ENCODE results near the gene FAAP20.

The FAAP20 gene

DNA sequence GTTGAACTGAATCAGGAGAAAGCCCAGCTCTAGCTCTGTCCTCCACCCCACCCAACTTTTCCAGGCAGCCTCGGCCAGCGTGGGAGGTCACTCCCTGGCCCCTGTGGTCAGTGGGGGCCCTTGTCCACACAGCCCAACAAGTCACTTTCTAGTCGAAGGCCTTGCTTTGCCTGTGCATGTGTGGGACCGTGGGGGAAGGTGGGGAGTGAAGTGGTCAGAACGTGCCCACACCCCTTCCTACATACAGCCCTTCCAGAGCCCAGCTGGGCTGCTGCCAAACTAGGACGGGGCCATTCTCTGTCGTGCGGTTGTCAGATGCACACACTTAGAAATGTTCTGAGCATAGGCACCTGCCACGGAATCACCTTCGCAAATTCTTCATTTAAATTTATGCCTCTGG, 18.0 kb downstream of the FAAP20 start:
- no peak for DNase-seq

- DNase-seq, result no peak
Measured at GRCh38 chr1:2175681-2176454, 18.7 kb downstream of the FAAP20 start.

DNA sequence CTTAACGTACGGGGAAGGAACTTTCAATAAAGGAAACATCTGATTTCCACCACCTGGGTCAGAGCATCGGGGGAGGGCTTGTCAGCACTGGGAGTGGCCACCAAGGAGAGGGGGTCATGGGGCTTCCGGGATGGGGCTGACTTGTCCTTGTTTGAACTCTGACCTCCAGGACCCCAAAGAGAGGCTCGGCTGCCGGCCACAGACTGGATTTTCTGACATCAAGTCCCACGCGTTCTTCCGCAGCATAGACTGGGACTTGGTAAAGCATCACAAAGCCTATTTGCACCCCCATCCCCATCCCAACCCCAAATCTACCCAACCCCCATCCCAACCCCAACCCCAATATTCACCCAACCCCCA, 19.5 kb downstream of the FAAP20 start:
- DNase-seq, result no peak

GRCh38 chr1:2174348-2175054, 20.1 kb downstream of the FAAP20 start:
- peak; percentile 51 for DNase-seq

- DNase-seq, result no peak
Measured at GRCh38 chr1:2173546-2174347, 20.8 kb downstream of the FAAP20 start.

GRCh38 chr1:2172551-2173146, 21.9 kb downstream of the FAAP20 start:
- DNase-seq, result no peak

DNA sequence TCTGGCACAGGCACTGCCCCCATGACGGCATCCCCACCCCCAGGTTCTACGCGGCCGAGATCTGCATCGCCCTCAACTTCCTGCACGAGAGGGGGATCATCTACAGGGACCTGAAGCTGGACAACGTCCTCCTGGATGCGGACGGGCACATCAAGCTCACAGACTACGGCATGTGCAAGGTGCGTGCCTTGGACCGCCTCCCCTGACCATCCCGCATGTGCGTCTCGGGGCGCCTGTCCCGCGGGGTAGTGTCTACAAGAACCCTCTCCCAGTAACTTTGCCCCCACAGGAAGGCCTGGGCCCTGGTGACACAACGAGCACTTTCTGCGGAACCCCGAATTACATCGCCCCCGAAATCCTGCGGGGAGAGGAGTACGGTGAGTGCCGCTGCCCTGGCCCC, 22.6 kb downstream of the FAAP20 start:
- no peak for DNase-seq

DNA sequence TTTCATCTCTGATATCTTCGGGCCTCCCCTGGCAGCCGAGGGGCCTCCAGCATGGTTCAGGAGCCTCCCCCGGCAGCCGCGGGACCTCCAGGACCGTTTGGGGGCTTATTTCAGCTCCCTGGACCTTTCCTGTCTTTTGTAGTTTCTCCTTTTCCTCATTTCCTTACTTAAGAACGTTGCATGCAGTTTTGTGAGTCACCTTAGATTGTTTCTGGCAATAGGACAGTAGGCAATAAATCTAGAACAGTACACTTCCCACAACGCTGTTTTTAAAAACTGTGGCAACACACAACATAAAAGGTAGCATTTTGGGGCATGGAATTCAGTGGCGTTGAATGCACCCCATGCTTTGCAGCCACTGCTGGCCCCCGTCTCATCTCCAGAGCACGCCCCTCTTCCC, 24.4 kb downstream of the FAAP20 start:
- DNase-seq, result no peak

DNA sequence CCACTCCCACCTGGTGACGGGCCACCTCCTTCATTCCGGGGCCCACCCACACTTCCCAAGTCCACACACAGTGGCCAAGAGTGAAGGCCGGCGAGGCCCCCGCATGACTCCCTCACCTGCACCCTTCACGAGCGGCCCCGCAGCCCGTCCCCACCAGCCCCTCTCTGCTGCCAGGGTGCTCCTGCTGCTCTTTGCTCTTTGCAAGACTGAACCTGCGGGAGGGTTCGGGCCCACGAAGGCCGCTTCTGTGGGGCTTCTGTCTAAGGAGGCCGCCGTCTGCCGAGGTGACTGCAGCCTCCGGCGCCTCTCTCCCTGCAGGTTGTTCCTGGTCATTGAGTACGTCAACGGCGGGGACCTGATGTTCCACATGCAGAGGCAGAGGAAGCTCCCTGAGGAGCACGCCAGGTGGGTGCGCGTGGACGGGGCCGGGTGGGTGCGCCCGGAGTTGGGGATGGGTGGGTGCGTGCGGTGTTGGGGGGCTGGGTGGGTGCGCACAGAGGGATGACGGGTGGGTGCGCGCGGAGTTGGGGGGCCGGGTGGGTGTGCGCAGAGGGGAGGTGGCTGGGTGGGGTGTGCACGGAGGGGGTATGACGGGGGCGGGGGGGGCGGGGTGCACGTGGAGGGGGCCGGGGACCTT, 25.3 kb downstream of the FAAP20 start:
- no peak for DNase-seq

DNA sequence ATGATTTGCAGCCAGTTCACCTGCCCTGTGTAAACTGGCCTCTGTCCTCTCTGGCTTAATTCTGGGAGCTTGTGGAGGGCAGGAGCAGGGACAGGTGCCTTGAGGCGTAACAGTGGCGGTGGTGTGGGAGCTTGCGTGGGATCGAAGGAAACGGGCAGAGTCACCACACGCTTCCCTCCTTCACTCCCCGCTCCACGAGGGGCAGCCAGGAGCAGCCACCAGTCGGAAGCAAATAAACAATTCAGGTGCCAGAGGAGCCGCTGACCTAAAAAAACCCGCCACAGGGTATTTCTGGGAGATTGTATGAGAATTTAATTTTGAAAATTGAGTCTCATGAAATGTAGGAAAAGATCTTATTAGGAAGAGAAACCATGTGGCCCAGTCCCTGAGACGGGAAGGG, 26.0 kb downstream of the FAAP20 start:
- no peak for DNase-seq

- no peak for DNase-seq
Measured at GRCh38 chr1:2168090-2168489, 26.5 kb downstream of the FAAP20 start.

DNA sequence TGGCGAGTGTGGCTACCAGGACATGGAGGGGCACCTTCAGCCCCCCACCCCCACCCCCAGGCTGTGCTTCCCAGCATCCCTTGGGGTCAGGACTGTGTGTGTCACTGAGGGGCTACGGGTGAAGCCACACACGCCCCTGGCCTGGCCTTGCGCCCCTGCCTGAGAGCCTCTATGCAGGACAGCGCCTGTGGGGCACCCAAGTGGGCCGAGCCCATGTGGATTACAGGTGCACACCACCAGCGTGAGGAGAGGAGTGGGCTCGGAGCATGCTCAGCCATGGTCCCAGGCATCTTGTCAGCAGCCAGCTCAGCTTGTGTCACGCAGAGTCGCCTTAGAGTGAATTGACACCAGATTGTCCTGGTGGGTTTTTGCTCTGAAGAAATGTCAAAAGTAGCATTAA, 27.9 kb downstream of the FAAP20 start:
- no peak for DNase-seq

GRCh38 chr1:2166254-2166653, 28.3 kb downstream of the FAAP20 start:
- DNase-seq, result no peak

- no peak for DNase-seq
Measured at GRCh38 chr1:2165646-2166045, 28.9 kb downstream of the FAAP20 start.

DNA sequence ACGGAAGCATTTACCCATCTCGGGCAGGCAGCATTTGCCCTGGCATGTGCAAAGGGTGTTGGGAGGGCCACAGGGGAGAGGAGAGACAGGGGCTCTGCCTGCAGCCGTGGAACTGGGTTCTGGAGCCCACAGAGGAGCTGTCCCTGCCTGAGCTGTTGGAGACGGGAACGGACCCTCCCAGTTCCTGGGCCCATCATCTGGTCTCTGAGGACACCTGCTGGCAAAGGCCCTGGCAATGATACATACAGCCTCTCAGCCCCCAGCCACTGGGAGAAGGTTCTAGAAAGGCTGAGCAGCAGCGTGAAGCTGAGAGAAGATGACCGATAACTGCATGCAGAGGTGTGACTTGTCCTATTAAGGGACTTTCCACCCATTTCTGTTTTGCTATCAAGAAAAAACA, 31.4 kb downstream of the FAAP20 start:
- DNase-seq, result no peak

DNA sequence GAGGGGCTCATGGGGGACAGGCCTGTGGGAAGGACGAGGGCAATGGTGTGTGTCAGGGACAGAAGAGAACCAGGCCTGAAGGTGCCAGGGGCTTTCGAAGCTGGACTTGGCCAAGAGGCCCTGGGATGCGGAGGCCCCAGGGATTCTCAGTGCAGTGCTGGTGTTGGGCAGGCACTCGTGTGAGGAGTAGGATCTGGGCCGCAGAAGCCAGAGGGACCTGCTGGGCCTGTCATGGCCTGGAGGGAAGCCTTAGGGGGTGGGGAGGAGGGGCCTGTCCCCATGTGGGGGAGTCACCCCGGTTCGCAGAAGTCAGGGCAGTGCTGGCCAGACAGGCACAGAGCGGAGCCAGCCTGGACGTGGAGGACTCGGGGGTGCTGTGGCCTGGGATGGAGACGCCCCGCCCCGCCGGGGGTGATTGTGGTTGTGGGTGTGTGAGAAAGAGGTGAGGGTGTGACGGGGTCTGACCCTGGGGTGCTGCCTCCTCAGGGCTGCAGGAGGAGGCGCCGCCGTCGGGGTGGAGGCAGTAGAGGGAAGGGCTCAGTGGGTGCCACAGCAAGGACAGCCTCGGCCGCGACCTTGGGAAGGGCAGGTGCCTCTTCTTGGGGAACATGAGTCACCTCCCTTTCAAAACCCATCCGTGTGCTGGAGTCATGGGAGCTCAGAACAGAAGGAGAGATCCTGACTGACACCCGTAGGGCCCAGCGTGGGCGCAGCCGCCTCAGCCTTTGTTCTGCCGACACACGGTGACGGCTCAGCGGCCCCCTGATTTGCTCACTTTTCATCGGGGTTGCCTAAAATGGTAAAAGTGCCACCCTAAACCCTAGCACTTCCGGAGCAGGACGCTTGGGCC, 33.9 kb downstream of the FAAP20 start:
- no peak for DNase-seq

GRCh38 chr1:2159124-2159523, 35.4 kb downstream of the FAAP20 start:
- DNase-seq, result no peak

DNA sequence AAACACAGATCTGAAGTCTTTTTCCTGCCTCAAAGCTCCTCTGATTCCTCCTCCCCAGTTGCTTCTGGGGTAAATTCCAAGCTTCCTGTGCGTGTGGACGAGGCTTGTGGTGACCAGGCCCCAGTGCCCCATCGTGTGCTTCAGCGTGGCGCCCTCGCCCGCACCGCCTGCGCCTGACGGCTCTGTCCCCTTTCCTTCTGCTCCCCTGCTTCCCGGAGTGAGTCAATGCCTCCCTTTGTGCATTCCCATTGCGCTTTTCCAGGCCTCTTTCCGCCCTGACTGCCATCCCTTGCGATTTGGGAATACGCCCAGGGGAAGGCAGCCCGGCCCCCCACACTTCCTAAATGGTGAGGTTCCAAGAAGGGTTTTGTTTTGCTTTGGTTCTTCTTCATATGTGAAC, 36.3 kb downstream of the FAAP20 start:
- no peak for DNase-seq

DNA sequence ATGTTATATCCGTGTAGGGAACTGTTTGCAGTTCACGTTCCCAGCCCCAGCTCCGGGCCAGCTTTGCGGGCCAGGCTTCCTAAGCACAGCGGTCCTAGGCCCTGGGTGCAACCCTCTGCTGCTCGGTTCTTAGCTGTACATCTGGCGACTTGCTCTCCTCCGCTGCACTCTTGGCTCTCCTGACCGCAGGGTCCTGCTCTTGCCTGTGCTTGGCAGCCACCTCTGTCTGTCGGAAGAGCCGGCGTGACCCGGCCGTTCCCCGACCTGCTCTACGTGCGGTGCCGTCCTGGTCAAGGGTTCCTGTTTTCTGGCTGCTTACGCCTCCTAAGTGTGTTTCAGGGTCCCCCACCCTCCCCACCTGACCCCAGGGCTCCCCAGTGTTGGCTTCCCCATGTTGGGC, 36.7 kb downstream of the FAAP20 start:
- DNase-seq, result no peak

DNA sequence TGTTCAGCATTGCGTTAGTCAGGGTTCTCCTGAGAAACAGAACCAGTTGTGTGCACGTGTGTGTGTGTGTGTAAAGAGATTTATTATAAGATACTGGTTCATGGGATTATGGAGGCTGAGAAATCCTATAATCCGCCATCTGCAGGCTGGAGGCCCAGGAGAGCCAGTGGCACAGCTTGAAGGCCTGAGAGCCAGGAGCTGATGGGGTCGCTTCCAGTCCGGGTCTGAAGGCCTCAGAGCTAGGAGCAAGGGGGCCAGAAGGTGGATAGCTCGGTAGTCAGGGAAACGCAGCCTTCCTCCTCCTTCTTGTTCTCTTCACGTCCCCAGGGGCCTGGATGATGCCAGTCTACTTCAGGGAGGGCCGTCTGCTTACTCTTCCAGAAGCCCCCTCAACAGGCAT, 37.7 kb downstream of the FAAP20 start:
- no peak for DNase-seq

DNA sequence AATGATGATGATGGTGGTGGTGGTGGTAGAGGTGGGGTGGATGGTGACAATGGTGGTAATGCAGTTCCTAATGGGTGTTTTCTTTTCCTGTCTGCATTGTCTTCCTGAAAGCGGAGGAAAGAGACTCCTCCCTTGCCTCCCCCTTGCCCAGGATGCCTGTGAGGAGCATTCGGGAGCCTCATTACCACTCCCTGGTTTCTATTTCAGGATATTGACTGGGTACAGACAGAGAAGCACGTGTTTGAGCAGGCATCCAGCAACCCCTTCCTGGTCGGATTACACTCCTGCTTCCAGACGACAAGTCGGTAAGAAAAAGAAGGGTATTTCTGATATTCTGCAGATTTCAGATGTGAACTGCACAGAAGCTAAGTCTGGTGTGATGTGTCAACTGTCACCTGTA, 38.8 kb downstream of the FAAP20 start:
- DNase-seq, result no peak

- DNase-seq, result no peak
Measured at GRCh38 chr1:2155147-2155598, 39.4 kb downstream of the FAAP20 start.

Measured in NCI-H146 (cell line).